DMS79 treated with DMSO at 0.1 percent for 48 hours (cell line): ENCODE data around the gene UPF2.

ENCODE experiments used
- DNase-seq: peaks from one replicate; lab custom pipeline; 2025; lab: John Stamatoyannopoulos, UW

The UPF2 gene

GRCh38 chr10:11881477-11882417 is 160.9 kb downstream of the UPF2 start:
- no peak for DNase-seq

GRCh38 chr10:11881030-11881476 is 161.6 kb downstream of the UPF2 start:
- DNase-seq: no peak

GRCh38 chr10:11880151-11881029 is 162.2 kb downstream of the UPF2 start:
- no peak for DNase-seq

- no peak for DNase-seq
Measured at GRCh38 chr10:11879387-11880094, 163.1 kb downstream of the UPF2 start.

- DNase-seq: no peak
Measured at GRCh38 chr10:11878776-11879175, 163.8 kb downstream of the UPF2 start.

- no peak for DNase-seq
Measured at GRCh38 chr10:11877591-11877905, 165.1 kb downstream of the UPF2 start.

- no peak for DNase-seq
Measured at GRCh38 chr10:11876805-11877590, 165.6 kb downstream of the UPF2 start.

- no peak for DNase-seq
Measured at GRCh38 chr10:11876324-11876723, 166.3 kb downstream of the UPF2 start.

- peak; percentile 13 for DNase-seq
Measured at GRCh38 chr10:11875494-11876281, 166.9 kb downstream of the UPF2 start.

- DNase-seq: peak; percentile 29
Measured at GRCh38 chr10:11874568-11875493, 167.8 kb downstream of the UPF2 start.

GRCh38 chr10:11871466-11871865 is 171.1 kb downstream of the UPF2 start:
- no peak for DNase-seq

GRCh38 chr10:11870900-11871400 is 171.7 kb downstream of the UPF2 start:
- DNase-seq: no peak

GRCh38 chr10:11870461-11870780 is 172.2 kb downstream of the UPF2 start:
- no peak for DNase-seq
